Activated CD4-positive, alpha-beta memory T cell treated with anti-CD3 and anti-CD28 coated beads, Interleukin-2, amount 10 ng/mL, durations not matched to agents 7 days and 5 days (primary cell): ENCODE results near the gene SYVN1. TPM values are rescaled to one million over a fixed set of nuclear protein-coding genes. Genes with fewer than 3 reads are reported as not detected.

Experiments used
- CTCF ChIA-PET: fragments of 350-600 bp; sonication (Branson Sonifier 250); formaldehyde crosslinking; loops from one replicate; lab custom pipeline; 2021; ENCODE audit warnings: antibody characterized with exemption, inconsistent platforms; lab: Charles Lee
- POLR2A ChIA-PET: fragments of 350-600 bp; sonication (Branson Sonifier 250); formaldehyde crosslinking; loops from one replicate; lab custom pipeline; 2021; ENCODE audit warnings: antibody characterized with exemption; lab: Charles Lee
- DNase-seq: peaks from one replicate; pipeline ENCODE4 v3.0.0-alpha.2; 2020
- H3K27ac Mint-ChIP-seq: one replicate; pipeline ENCODE4 v1.8.0; 2021; ENCODE audit warnings: mild to moderate bottlenecking, mixed read lengths
- H3K27me3 Mint-ChIP-seq: one replicate; pipeline ENCODE4 v1.8.0; 2021; ENCODE audit warnings: mixed read lengths
- H3K36me3 Mint-ChIP-seq: one replicate; pipeline ENCODE4 v1.8.0; 2021; ENCODE audit warnings: low read depth, mixed read lengths
- H3K4me1 Mint-ChIP-seq: one replicate; pipeline ENCODE4 v1.8.0; 2021; ENCODE audit warnings: mixed read lengths
- H3K4me3 Mint-ChIP-seq: one replicate; pipeline ENCODE4 v1.8.0; 2021; ENCODE audit warnings: mild to moderate bottlenecking, mixed read lengths
- H3K9me3 Mint-ChIP-seq: one replicate; pipeline ENCODE4 v1.8.0; 2021; ENCODE audit warnings: mixed read lengths
- total RNA-seq, 2 experiments: library from RNA; stranded (reverse); gene quantifications; one replicate each; pipeline ENCODE4 v1.2.3, GENCODE V29; 2021

The SYVN1 gene
- total RNA-seq, 2 experiments from 2014 or later = 39.4 to 42.2 TPM

GRCh38 chr11:65107078-65107477 lies 27.2 kb downstream of the SYVN1 start:
- ChIA-PET CTCF (no interaction called here), POLR2A (interaction anchor here (2.9 kb wide), 1 partner anchor 10 kb away, joined by 25 read pairs; the partner anchor contains the start of gene VPS51)
- no peaks in the 10 kb centered on the region for H3K27me3 Mint-ChIP-seq
- H3K36me3 Mint-ChIP-seq = peaks cover 25% of the 10 kb centered on the region
- peaks cover 41% of the 10 kb centered on the region for H3K4me1 Mint-ChIP-seq
- H3K27ac Mint-ChIP-seq = no peak overlapping the region
- H3K4me3 Mint-ChIP-seq = no peak overlapping the region
- H3K9me3 Mint-ChIP-seq = no peaks in the 10 kb centered on the region
- DNase-seq = no peak

- CTCF ChIA-PET = no interaction called here
- H3K9me3 Mint-ChIP-seq = no peaks in the 10 kb centered on the region
- H3K4me1 Mint-ChIP-seq = peaks cover 22% of the 10 kb centered on the region
- DNase-seq = no peak
- no peak overlapping the region for H3K27ac Mint-ChIP-seq
- H3K4me3 Mint-ChIP-seq = no peak overlapping the region
- POLR2A ChIA-PET = interaction anchor here (0.7 to 2.4 kb wide), 4 partner anchors 8 to 21 kb away, joined by 3 to 9 read pairs (median 4); partner anchors contain the start of genes CDCA5, FAU, MRPL49 and VPS51
- peaks cover 25% of the 10 kb centered on the region for H3K36me3 Mint-ChIP-seq
- H3K27me3 Mint-ChIP-seq = no peaks in the 10 kb centered on the region
Measured at GRCh38 chr11:65104628-65105027, 29.7 kb downstream of the SYVN1 start.

- Mint-ChIP-seq H3K36me3 (peaks cover 31% of the 10 kb centered on the region), H3K27me3 (no peaks in the 10 kb centered on the region), H3K4me1 (peaks cover 27% of the 10 kb centered on the region), H3K27ac (no peak overlapping the region), H3K4me3 (no peak overlapping the region), H3K9me3 (no peaks in the 10 kb centered on the region)
- CTCF ChIA-PET = interaction anchor here (2.6 kb wide), 1 partner anchor 9 kb away, joined by 9 read pairs; the partner anchor contains the start of gene TM7SF2
- POLR2A ChIA-PET = interaction anchor here (1.1 to 1.8 kb wide), 4 partner anchors 8 to 19 kb away, joined by 3 to 6 read pairs (median 4); partner anchors contain the start of genes FAU, MRPL49, TM7SF2 and ZNHIT2
- no peak for DNase-seq
Measured at GRCh38 chr11:65103476-65103875, 30.8 kb downstream of the SYVN1 start.

GRCh38 chr11:65102142-65103095 lies 31.9 kb downstream of the SYVN1 start:
- Mint-ChIP-seq H3K4me1 (peaks cover 31% of the 10 kb centered on the region), H3K27ac (no peak overlapping the region), H3K4me3 (no peak overlapping the region), H3K9me3 (no peaks in the 10 kb centered on the region), H3K36me3 (peaks cover 35% of the 10 kb centered on the region), H3K27me3 (no peaks in the 10 kb centered on the region)
- CTCF ChIA-PET = interaction anchor here (0.8 to 2.6 kb wide), 4 partner anchors 8 to 250 kb away, joined by 3 to 9 read pairs (median 4); partner anchors contain the start of gene TM7SF2
- POLR2A ChIA-PET = interaction anchor here (1.6 to 1.8 kb wide), 3 partner anchors 9 to 32 kb away, joined by 3 to 6 read pairs (median 4); partner anchors contain the start of genes FAU, MRPL49, SYVN1 and TM7SF2
- no peak for DNase-seq

GRCh38 chr11:65100674-65101350 lies 33.5 kb downstream of the SYVN1 start:
- DNase-seq = no peak
- H3K36me3 Mint-ChIP-seq = peaks cover 26% of the 10 kb centered on the region
- H3K4me3 Mint-ChIP-seq = no peak overlapping the region
- ChIA-PET CTCF (interaction anchor here (1.0 to 6.8 kb wide), 3 partner anchors 10 to 17 kb away, joined by 3 to 89 read pairs (median 5); partner anchors contain the start of genes TM7SF2 and ZNHIT2), POLR2A (interaction anchor here (0.6 to 5.3 kb wide), 2 partner anchors 17 kb away, joined by 3 to 49 read pairs; partner anchors contain the start of genes CDCA5 and ZNHIT2)
- no peak overlapping the region for H3K27ac Mint-ChIP-seq
- no peaks in the 10 kb centered on the region for H3K27me3 Mint-ChIP-seq
- peaks cover 38% of the 10 kb centered on the region for H3K4me1 Mint-ChIP-seq
- no peaks in the 10 kb centered on the region for H3K9me3 Mint-ChIP-seq

GRCh38 chr11:65096926-65097325 lies 37.4 kb downstream of the SYVN1 start:
- peaks cover 13% of the 10 kb centered on the region for H3K36me3 Mint-ChIP-seq
- ChIA-PET POLR2A (interaction anchor here (0.8 to 6.2 kb wide), 25 partner anchors 8 to 517 kb away, joined by 3 to 83 read pairs (median 7); partner anchors contain the start of genes ARL2, CAPN1, CDCA5 and FAU), CTCF (interaction anchor here (1.1 to 6.8 kb wide), 5 partner anchors 14 to 83 kb away, joined by 3 to 89 read pairs (median 5); partner anchors contain the start of genes ARL2, TM7SF2 and ZNHIT2)

GRCh38 chr11:65095974-65096806 lies 38.1 kb downstream of the SYVN1 start, which contains the start of gene VPS51:
Gene VPS51 (plus strand): TSS chr11:65096214. CDS start chr11:65096251, 37 bp downstream.
- ChIA-PET CTCF (interaction anchor here (1.1 to 6.8 kb wide), 6 partner anchors 13 to 82 kb away, joined by 3 to 89 read pairs (median 4); partner anchors contain the start of genes ARL2, FAU, MRPL49 and TM7SF2), POLR2A (interaction anchor here (0.8 to 6.2 kb wide), 25 partner anchors 9 to 517 kb away, joined by 3 to 83 read pairs (median 5); partner anchors contain the start of genes ARL2, CAPN1, CDCA5 and FAU)
- peak within 1 kb of the TSS; percentile 97 for H3K4me3 Mint-ChIP-seq
- H3K4me1 Mint-ChIP-seq = peaks cover 25% of the 10 kb centered on the region
- no peaks in the 10 kb centered on the region for H3K9me3 Mint-ChIP-seq
- H3K36me3 Mint-ChIP-seq = peaks cover 10% of the 10 kb centered on the region
- H3K27ac Mint-ChIP-seq = peak within 1 kb of the TSS; percentile 96
- peak; percentile 91 for DNase-seq
- H3K27me3 Mint-ChIP-seq = no peaks in the 10 kb centered on the region

More at GRCh38 chr11:65096926-65097325, 37.4 kb downstream of the SYVN1 start:
- Mint-ChIP-seq H3K27ac (peak overlapping the region; percentile 96), H3K9me3 (no peaks in the 10 kb centered on the region), H3K27me3 (no peaks in the 10 kb centered on the region), H3K4me3 (peak overlapping the region; percentile 97), H3K4me1 (peaks cover 25% of the 10 kb centered on the region)
- DNase-seq = no peak

GRCh38 chr11:65095427-65095826 lies 38.9 kb downstream of the SYVN1 start:
- ChIA-PET POLR2A (interaction anchor here (1.1 to 6.2 kb wide), 10 partner anchors 9 to 181 kb away, joined by 3 to 83 read pairs (median 18); partner anchors contain the start of genes ARL2, CDCA5, FAU and MRPL49), CTCF (interaction anchor here (1.7 to 6.8 kb wide), 2 partner anchors 16 to 26 kb away, joined by 3 to 89 read pairs; partner anchors contain the start of genes FAU, MRPL49 and TM7SF2)
- H3K27me3 Mint-ChIP-seq = no peaks in the 10 kb centered on the region
- H3K27ac Mint-ChIP-seq = peak overlapping the region; percentile 96
- H3K36me3 Mint-ChIP-seq = peaks cover 11% of the 10 kb centered on the region
- DNase-seq = no peak
- H3K4me1 Mint-ChIP-seq = peaks cover 25% of the 10 kb centered on the region
- no peaks in the 10 kb centered on the region for H3K9me3 Mint-ChIP-seq
- H3K4me3 Mint-ChIP-seq = peak overlapping the region; percentile 97

- Mint-ChIP-seq H3K4me3 (no peak overlapping the region), H3K27ac (no peak overlapping the region), H3K36me3 (peaks cover 22% of the 10 kb centered on the region), H3K4me1 (peaks cover 5% of the 10 kb centered on the region), H3K27me3 (no peaks in the 10 kb centered on the region), H3K9me3 (no peaks in the 10 kb centered on the region)
- DNase-seq = no peak
- ChIA-PET POLR2A (interaction anchor here (0.6 to 1.3 kb wide), 2 partner anchors 21 to 615 kb away, joined by 3 to 4 read pairs; partner anchors contain the start of gene TM7SF2), CTCF (no interaction called here)
Measured at GRCh38 chr11:65090628-65091027, 43.7 kb downstream of the SYVN1 start.

GRCh38 chr11:65089621-65090020 lies 44.7 kb downstream of the SYVN1 start:
- CTCF ChIA-PET = no interaction called here
- no peak for DNase-seq
- Mint-ChIP-seq H3K36me3 (peaks cover 26% of the 10 kb centered on the region), H3K4me1 (peaks cover 13% of the 10 kb centered on the region), H3K27ac (no peak overlapping the region), H3K27me3 (no peaks in the 10 kb centered on the region), H3K4me3 (no peak overlapping the region), H3K9me3 (no peaks in the 10 kb centered on the region)
- POLR2A ChIA-PET = interaction anchor here (2.0 kb wide), 1 partner anchor 9 kb away, joined by 8 read pairs; no protein-coding TSS in a partner anchor

GRCh38 chr11:65087827-65088226 lies 46.5 kb downstream of the SYVN1 start:
- Mint-ChIP-seq H3K27me3 (no peaks in the 10 kb centered on the region), H3K9me3 (no peaks in the 10 kb centered on the region), H3K36me3 (peaks cover 42% of the 10 kb centered on the region), H3K4me3 (no peak overlapping the region), H3K4me1 (peaks cover 25% of the 10 kb centered on the region), H3K27ac (no peak overlapping the region)
- ChIA-PET POLR2A (no interaction called here), CTCF (no interaction called here)
- DNase-seq = no peak
